GM19099 (cell line): ENCODE results near the gene TUSC2.

Experiments
- POLR2A ChIP-seq: IDR thresholded peaks from 3 replicates; pipeline ENCODE4 v1.6.1; 2011; ENCODE audit warnings: low read depth; ENCODE audit not compliant: insufficient read length; ENCODE audit errors: extremely low read depth

Gene TUSC2

GRCh38 chr3:50327943-50328691, at the start of gene TUSC2:
TSS of gene TUSC2 (minus strand) at chr3:50328223. CDS start at chr3:50328099, 124 bp downstream.
- TF ChIP-seq POLR2A, result peak; percentile 92

- TF ChIP-seq POLR2A, result no peak
Measured at GRCh38 chr3:50375258-50375931, 47.4 kb upstream of the TUSC2 start.

GRCh38 chr3:50374363-50375257, 46.6 kb upstream of the TUSC2 start:
- no peak for TF ChIP-seq POLR2A

GRCh38 chr3:50373146-50374051, 45.4 kb upstream of the TUSC2 start:
- TF ChIP-seq POLR2A, result no peak

- TF ChIP-seq POLR2A, result no peak
Measured at GRCh38 chr3:50372349-50372748, 44.3 kb upstream of the TUSC2 start.

- no peak for TF ChIP-seq POLR2A
Measured at GRCh38 chr3:50371133-50371685, 43.2 kb upstream of the TUSC2 start.

GRCh38 chr3:50370594-50370993, 42.6 kb upstream of the TUSC2 start:
- TF ChIP-seq POLR2A, result no peak

- TF ChIP-seq POLR2A, result no peak
Measured at GRCh38 chr3:50369012-50369670, 41.1 kb upstream of the TUSC2 start.

- no peak for TF ChIP-seq POLR2A
Measured at GRCh38 chr3:50365842-50366220, 37.8 kb upstream of the TUSC2 start.

- peak; percentile 44 for TF ChIP-seq POLR2A
Measured at GRCh38 chr3:50365080-50365841, 37.2 kb upstream of the TUSC2 start.

GRCh38 chr3:50364573-50365079, 36.6 kb upstream of the TUSC2 start:
- TF ChIP-seq POLR2A, result no peak

GRCh38 chr3:50359760-50360110, 31.7 kb upstream of the TUSC2 start:
- no peak for TF ChIP-seq POLR2A

GRCh38 chr3:50358911-50359759, 31.1 kb upstream of the TUSC2 start, which contains the start of gene TMEM115:
TSS of gene TMEM115 (minus strand) at chr3:50359521. CDS start at chr3:50359063, 458 bp downstream.
- TF ChIP-seq POLR2A, result peak; percentile 57
